Activated CD4-positive, alpha-beta T cell treated with anti-CD3 and anti-CD28 coated beads, Interleukin-2, amount 50 U/mL, for 1 hour (primary cell): ENCODE results near the gene ENPP4.
"Not testable (repeated sequence)": the region's sequence is repeated elsewhere in the genome, so short reads cannot be mapped to it uniquely, and the experiment has no call there.

Experiments used
- DNase-seq: peaks from one replicate; pipeline ENCODE4 v3.0.0-alpha.2; 2020

ENPP4 gene

GRCh38 chr6:46129629-46130511 is at the start of gene ENPP4:
TSS of gene ENPP4 (plus strand) at chr6:46129989. CDS start at chr6:46139584, 9,595 bp downstream.
- peak; percentile 86 for DNase-seq

- no peak for DNase-seq
These were observed 49.7 kb upstream of the ENPP4 start for GRCh38 chr6:46080111-46080510.

- DNase-seq: not testable (repeated sequence)
These were observed 44.1 kb upstream of the ENPP4 start for GRCh38 chr6:46085688-46086087.

- DNase-seq: peak; percentile 51
These were observed 39.4 kb upstream of the ENPP4 start for GRCh38 chr6:46090115-46091079.

- no peak for DNase-seq
These were observed 38.7 kb upstream of the ENPP4 start for GRCh38 chr6:46091080-46091478.

- DNase-seq: no peak
These were observed 34.5 kb upstream of the ENPP4 start for GRCh38 chr6:46095251-46095650.

GRCh38 chr6:46097366-46097765 is 32.4 kb upstream of the ENPP4 start:
- DNase-seq: no peak

- DNase-seq: no peak
These were observed 31.1 kb upstream of the ENPP4 start for GRCh38 chr6:46098678-46099077.

- no peak for DNase-seq
These were observed 29.8 kb upstream of the ENPP4 start for GRCh38 chr6:46099952-46100351.

- DNase-seq: no peak
These were observed 27.7 kb upstream of the ENPP4 start for GRCh38 chr6:46102123-46102522.

- DNase-seq: no peak
These were observed 26.2 kb upstream of the ENPP4 start for GRCh38 chr6:46103441-46104115.

- no peak for DNase-seq
These were observed 25.6 kb upstream of the ENPP4 start for GRCh38 chr6:46104209-46104608.

- DNase-seq: no peak
These were observed 24.2 kb upstream of the ENPP4 start for GRCh38 chr6:46105568-46105967.

- no peak for DNase-seq
These were observed 16.4 kb upstream of the ENPP4 start for GRCh38 chr6:46113370-46113769.

- DNase-seq: no peak
These were observed 14.2 kb upstream of the ENPP4 start for GRCh38 chr6:46115634-46116033.

- no peak for DNase-seq
These were observed 13.5 kb upstream of the ENPP4 start for GRCh38 chr6:46116289-46116688.

- no peak for DNase-seq
These were observed 11.6 kb upstream of the ENPP4 start for GRCh38 chr6:46118157-46118556.

GRCh38 chr6:46118836-46119235 is 11.0 kb upstream of the ENPP4 start:
- DNase-seq: no peak

- DNase-seq: not testable (repeated sequence)
These were observed 10.1 kb upstream of the ENPP4 start for GRCh38 chr6:46119679-46120078.

GRCh38 chr6:46128476-46128875 is 1.3 kb upstream of the ENPP4 start:
- DNase-seq: no peak

GRCh38 chr6:46129291-46129628 is 529 bp upstream of the ENPP4 start:
- no peak for DNase-seq

- no peak for DNase-seq
These were observed 877 bp downstream of the ENPP4 start for GRCh38 chr6:46130666-46131065.

- not testable (repeated sequence) for DNase-seq
These were observed 1.5 kb downstream of the ENPP4 start for GRCh38 chr6:46131291-46131690.
